DOHH2 (cell line): ENCODE results near the gene HMG20A.

Source experiments
- H3F3A ChIP-seq: fragments of 200-600 bp; sonication (generic), shearing (Covaris generic); 2 replicates; pipeline ENCODE4 v1.6.0; 2016; ENCODE audit warnings: antibody characterized with exemption, mild to moderate bottlenecking; ENCODE audit not compliant: control insufficient read depth, insufficient read depth
- H3K27ac ChIP-seq: fragments of 200-600 bp; sonication (generic); 2 replicates; pipeline ENCODE4 v1.5.1; 2014; ENCODE audit warnings: low read depth, mild to moderate bottlenecking, low read length, moderate library complexity
- H3K27me3 ChIP-seq: fragments of 200-600 bp; sonication (generic); 2 replicates; pipeline ENCODE4 v1.6.1; 2014; ENCODE audit warnings: mild to moderate bottlenecking, low read length, mixed read lengths; ENCODE audit not compliant: control insufficient read depth
- H3K36me3 ChIP-seq: fragments of 200-600 bp; sonication (generic); 2 replicates; pipeline ENCODE4 v1.6.1; 2014; ENCODE audit warnings: mild to moderate bottlenecking, low read length, moderate library complexity, mixed read lengths; ENCODE audit not compliant: control insufficient read depth
- H3K4me1 ChIP-seq: fragments of 200-600 bp; sonication (generic); 2 replicates; pipeline ENCODE4 v1.6.1; 2014; ENCODE audit warnings: mild to moderate bottlenecking, low read length, mixed read lengths; ENCODE audit not compliant: control insufficient read depth
- H3K4me2 ChIP-seq: fragments of 200-600 bp; sonication (generic); 2 replicates; pipeline ENCODE4 v1.6.0; 2014; ENCODE audit warnings: mild to moderate bottlenecking, low read length, moderate library complexity
- H3K4me3 ChIP-seq: fragments of 200-600 bp; sonication (generic); 2 replicates; pipeline ENCODE4 v1.5.1; 2014; ENCODE audit warnings: mild to moderate bottlenecking, low read length, mixed read lengths
- H3K79me2 ChIP-seq: fragments of 200-600 bp; sonication (generic); 2 replicates; pipeline ENCODE4 v1.6.1; 2014; ENCODE audit warnings: mild to moderate bottlenecking, low read length, mixed read lengths; ENCODE audit not compliant: control insufficient read depth
- H3K9me2 ChIP-seq: fragments of 200-600 bp; sonication (generic); replicated peaks from 2 replicates; pipeline ENCODE4 v1.6.1; 2014; ENCODE audit warnings: mild to moderate bottlenecking, low read length, mixed read lengths; ENCODE audit not compliant: control insufficient read depth
- H3K9me3 ChIP-seq: fragments of 200-600 bp; sonication (generic); 2 replicates; pipeline ENCODE4 v1.6.1; 2014; ENCODE audit warnings: antibody characterized with exemption, low read length, mixed read lengths; ENCODE audit not compliant: control insufficient read depth, insufficient read depth
- H4K20me1 ChIP-seq: fragments of 200-600 bp; sonication (generic); 2 replicates; pipeline ENCODE4 v1.6.0; 2014; ENCODE audit warnings: low read depth, mild to moderate bottlenecking, antibody characterized with exemption, low read length, moderate library complexity; ENCODE audit not compliant: control insufficient read depth, insufficient read depth
- CTCF ChIP-seq: fragments of 200-600 bp; sonication (generic); IDR thresholded peaks from one replicate; pipeline ENCODE4 v1.5.1; 2014; ENCODE audit warnings: antibody characterized with exemption, mild to moderate bottlenecking, low read depth, low read length; ENCODE audit not compliant: poor library complexity, severe bottlenecking
- EZH2phosphoT487 ChIP-seq: fragments of 200-600 bp; sonication (generic); IDR thresholded peaks from 2 replicates; pipeline ENCODE4 v1.6.1; 2017; ENCODE audit warnings: borderline replicate concordance, mild to moderate bottlenecking, antibody characterized with exemption, low read length, moderate library complexity, mixed read lengths

HMG20A gene

GRCh38 chr15:77426871-77427270, 6.2 kb downstream of the HMG20A start:
- H3K4me3 ChIP-seq = no peak overlapping the region
- peaks cover 5% of the 10 kb centered on the region; the same call in 1 of the 2 replicates for H4K20me1 ChIP-seq

GRCh38 chr15:77430213-77430612, 9.5 kb downstream of the HMG20A start:
- H3K4me3 ChIP-seq = no peak overlapping the region
- no peak overlapping the region for H3K27ac ChIP-seq
- TF ChIP-seq CTCF (no peak), EZH2phosphoT487 (no peak)
- no peaks in the 10 kb centered on the region for H3K9me3 ChIP-seq
- no peaks in the 10 kb centered on the region for H3K27me3 ChIP-seq
- no peak overlapping the region for H3K4me2 ChIP-seq
- no peaks in the 10 kb centered on the region for H3K9me2 ChIP-seq
- H4K20me1 ChIP-seq = peaks cover 10% of the 10 kb centered on the region; the same call in 1 of the 2 replicates
- no peaks in the 10 kb centered on the region; the same call in 1 of the 2 replicates for H3K36me3 ChIP-seq
- peaks cover 24% of the 10 kb centered on the region for H3K4me1 ChIP-seq
- H3K79me2 ChIP-seq = peaks cover 84% of the 10 kb centered on the region
- no peaks in the 10 kb centered on the region; the same call in 1 of the 2 replicates for H3F3A ChIP-seq

More at GRCh38 chr15:77426871-77427270, 6.2 kb downstream of the HMG20A start:
- Histone ChIP-seq H3K27ac (no peak overlapping the region), H3K9me3 (no peaks in the 10 kb centered on the region), H3K9me2 (no peaks in the 10 kb centered on the region), H3K4me2 (no peak overlapping the region), H3K36me3 (peaks cover 3% of the 10 kb centered on the region; the same call in 1 of the 2 replicates), H3K4me1 (peaks cover 42% of the 10 kb centered on the region), H3K27me3 (no peaks in the 10 kb centered on the region), H3K79me2 (peaks cover 95% of the 10 kb centered on the region), H3F3A (no peaks in the 10 kb centered on the region)
- no peak for TF ChIP-seq CTCF
- TF ChIP-seq EZH2phosphoT487 = no peak

GRCh38 chr15:77430652-77431051, 10.0 kb downstream of the HMG20A start:
- no peak overlapping the region for H3K4me2 ChIP-seq
- no peaks in the 10 kb centered on the region for H3K9me3 ChIP-seq
- peaks cover 10% of the 10 kb centered on the region; the same call in 1 of the 2 replicates for H4K20me1 ChIP-seq
- no peaks in the 10 kb centered on the region; the same call in 1 of the 2 replicates for H3K36me3 ChIP-seq
- H3K79me2 ChIP-seq = peaks cover 82% of the 10 kb centered on the region
- H3K9me2 ChIP-seq = no peaks in the 10 kb centered on the region
- H3K27me3 ChIP-seq = no peaks in the 10 kb centered on the region
- no peak overlapping the region for H3K27ac ChIP-seq
- no peak for TF ChIP-seq EZH2phosphoT487
- no peak for TF ChIP-seq CTCF
- no peak overlapping the region for H3K4me3 ChIP-seq
- no peaks in the 10 kb centered on the region; the same call in 1 of the 2 replicates for H3F3A ChIP-seq
- peaks cover 20% of the 10 kb centered on the region for H3K4me1 ChIP-seq
